Stimulated activated naive CD8-positive, alpha-beta T cell treated with anti-CD3 and anti-CD28 coated beads, Interleukin-15, amount 100 ng/mL, for 72 hours (primary cell): Measurements from ENCODE around the gene SKIL.

Experiments
- ATAC-seq: fragments of 150-1000 bp; cut with Tn5 transposase; 2 replicates; pipeline ENCODE4 v1.10.0; 2021; ENCODE audit warnings: mild to moderate bottlenecking, moderate library complexity
- DNase-seq, 2 donors: peaks; one replicate each; pipeline ENCODE4 v3.0.0; 2021 to 2022
- H3K27ac Mint-ChIP-seq, 2 donors: one replicate each; pipeline ENCODE4 v1.8.0; 2022; ENCODE audit warnings: mild to moderate bottlenecking in 2 of 2, mixed read lengths in 2 of 2, moderate library complexity in 2 of 2
- H3K27me3 Mint-ChIP-seq: one replicate; pipeline ENCODE4 v1.8.0; 2022; ENCODE audit warnings: mixed read lengths
- H3K4me1 Mint-ChIP-seq: one replicate; pipeline ENCODE4 v1.8.0; 2022; ENCODE audit warnings: mild to moderate bottlenecking, mixed read lengths
- H3K4me3 Mint-ChIP-seq, 2 donors: one replicate each; pipeline ENCODE4 v1.8.0; 2022; ENCODE audit warnings: mild to moderate bottlenecking in 2 of 2, mixed read lengths in 2 of 2, moderate library complexity in 1 of 2
- H3K9me3 Mint-ChIP-seq, 2 donors: one replicate each; pipeline ENCODE4 v1.8.0; 2022; ENCODE audit warnings: mixed read lengths in 2 of 2

The SKIL gene

GRCh38 chr3:170417090-170417489 lies 59.6 kb downstream of the SKIL start:
- H3K9me3 Mint-ChIP-seq = no peaks in the 10 kb centered on the region
- ATAC-seq (no peak), DNase-seq (no peak)
- no peak overlapping the region for H3K4me3 Mint-ChIP-seq
- H3K4me1 Mint-ChIP-seq = peaks cover 31% of the 10 kb centered on the region
- H3K27ac Mint-ChIP-seq = no peak overlapping the region
- H3K27me3 Mint-ChIP-seq = peaks cover 50% of the 10 kb centered on the region

- ATAC-seq (peak; percentile 19), DNase-seq (no peak)
- Mint-ChIP-seq H3K27ac (no peak within 1 kb of the TSS), H3K4me1 (peaks cover 31% of the 10 kb centered on the region), H3K27me3 (peaks cover 51% of the 10 kb centered on the region), H3K4me3 (peak within 1 kb of the TSS; percentile 77 to 94), H3K9me3 (no peaks in the 10 kb centered on the region)
Measured at GRCh38 chr3:170418422-170419398, 61.2 kb downstream of the SKIL start, which contains the start of gene CLDN11. Gene CLDN11 (plus strand): TSS chr3:170418868. CDS start chr3:170419067, 199 bp downstream.

DNA sequence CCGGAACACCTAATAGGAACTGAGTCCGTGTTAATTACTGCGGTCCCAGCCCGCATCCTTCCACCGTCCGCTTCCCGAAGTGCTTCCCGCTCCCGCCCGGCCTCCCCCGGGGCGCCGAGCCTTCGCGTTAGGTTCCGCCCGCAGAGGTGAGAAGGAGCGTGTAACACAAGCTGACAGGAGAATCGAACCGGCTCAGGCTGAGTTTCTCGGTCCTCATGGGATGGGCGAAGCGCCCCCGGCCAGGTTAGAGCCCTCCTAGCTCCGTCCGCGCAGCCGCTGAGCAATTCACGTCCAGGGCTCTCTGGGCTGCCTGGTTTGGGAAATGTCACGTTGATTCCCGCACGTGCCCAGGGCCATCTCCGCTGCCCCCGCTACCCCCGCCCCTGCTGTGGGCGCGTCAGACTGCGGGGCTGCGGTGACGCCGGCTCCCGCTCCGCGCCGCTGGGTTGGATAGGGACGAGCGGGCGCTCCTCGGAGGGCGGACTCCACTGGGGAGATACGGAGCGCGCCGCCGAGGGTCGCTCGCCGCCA lies 62.1 kb downstream of the SKIL start:
- peaks cover 25% of the 10 kb centered on the region for H3K4me1 Mint-ChIP-seq
- DNase-seq (no peak), ATAC-seq (no peak)
- H3K27ac Mint-ChIP-seq = no peak overlapping the region
- H3K4me3 Mint-ChIP-seq = peak overlapping the region; percentile 11 to 70
- H3K27me3 Mint-ChIP-seq = peaks cover 54% of the 10 kb centered on the region
- no peaks in the 10 kb centered on the region for H3K9me3 Mint-ChIP-seq

- Mint-ChIP-seq H3K4me3 (peak overlapping the region in 1 of 2 donors; percentile 47), H3K27ac (no peak overlapping the region), H3K27me3 (peaks cover 61% of the 10 kb centered on the region), H3K4me1 (peaks cover 25% of the 10 kb centered on the region), H3K9me3 (no peaks in the 10 kb centered on the region)
- DNase-seq = no peak
- ATAC-seq = no peak
Measured at GRCh38 chr3:170420307-170420821, 62.8 kb downstream of the SKIL start.

DNA sequence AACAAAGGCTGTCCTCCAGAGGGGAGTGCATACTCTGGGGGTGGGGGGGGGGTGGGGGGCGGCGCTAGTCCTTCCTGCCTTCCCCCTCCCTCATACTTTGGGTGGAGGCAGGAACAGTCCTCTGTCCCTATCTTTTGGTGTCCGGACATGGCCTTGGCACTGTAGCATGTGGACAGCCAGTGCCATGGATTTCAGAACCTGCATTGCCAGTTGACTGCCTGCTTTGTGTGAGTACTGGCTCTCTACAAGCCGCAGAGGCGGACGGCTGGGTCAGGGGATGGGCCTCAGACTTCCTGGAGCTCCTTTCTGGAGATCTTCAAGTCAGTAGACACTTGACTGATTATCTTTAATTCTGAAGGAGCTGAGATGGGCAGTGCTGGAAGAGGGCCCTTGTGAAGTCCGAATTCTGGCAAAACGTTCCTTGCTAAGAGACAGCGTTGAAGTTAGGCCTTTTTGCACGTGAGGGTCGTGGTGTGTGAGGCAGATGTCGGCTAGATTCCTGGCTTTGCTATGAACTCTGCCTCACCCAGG lies 63.7 kb downstream of the SKIL start:
- ATAC-seq = no peak
- no peak for DNase-seq
- Mint-ChIP-seq H3K4me3 (no peak overlapping the region), H3K9me3 (no peaks in the 10 kb centered on the region), H3K4me1 (peaks cover 25% of the 10 kb centered on the region), H3K27me3 (peaks cover 69% of the 10 kb centered on the region), H3K27ac (no peak overlapping the region)

- no peak for DNase-seq
- Mint-ChIP-seq H3K4me3 (no peak overlapping the region), H3K27ac (no peak overlapping the region), H3K9me3 (no peaks in the 10 kb centered on the region), H3K27me3 (peaks cover 72% of the 10 kb centered on the region), H3K4me1 (peaks cover 25% of the 10 kb centered on the region)
- no peak for ATAC-seq
Measured at GRCh38 chr3:170421758-170422157, 64.2 kb downstream of the SKIL start.

GRCh38 chr3:170423001-170423615 lies 65.6 kb downstream of the SKIL start:
- H3K27me3 Mint-ChIP-seq = peaks cover 62% of the 10 kb centered on the region
- no peaks in the 10 kb centered on the region for H3K9me3 Mint-ChIP-seq
- H3K27ac Mint-ChIP-seq = no peak overlapping the region
- H3K4me1 Mint-ChIP-seq = peaks cover 24% of the 10 kb centered on the region
- H3K4me3 Mint-ChIP-seq = no peak overlapping the region
- DNase-seq = no peak
- ATAC-seq = no peak

DNA sequence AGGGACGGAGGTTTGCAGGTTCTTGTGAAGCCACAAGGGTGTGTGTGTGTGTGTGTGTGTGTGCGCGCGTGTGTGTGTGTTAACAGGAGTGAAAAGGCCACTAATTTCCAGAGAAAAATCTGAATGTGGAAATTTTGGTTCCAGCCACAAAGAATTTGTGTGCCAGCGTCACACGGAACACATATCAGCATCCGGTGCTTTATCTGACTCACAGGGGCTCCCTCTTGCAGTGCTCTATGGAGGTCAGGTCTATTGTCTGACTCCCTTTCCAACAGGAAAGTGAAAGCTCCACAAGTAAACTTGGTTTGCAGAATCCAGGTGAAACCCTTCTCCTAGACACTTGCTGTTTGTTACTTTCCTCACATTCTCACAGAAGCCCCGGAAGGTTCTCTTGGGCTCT lies 67.4 kb downstream of the SKIL start:
- ATAC-seq (no peak), DNase-seq (no peak)
- Mint-ChIP-seq H3K27me3 (peaks cover 44% of the 10 kb centered on the region), H3K4me1 (peaks cover 27% of the 10 kb centered on the region), H3K27ac (no peak overlapping the region), H3K4me3 (no peak overlapping the region), H3K9me3 (no peaks in the 10 kb centered on the region)

- no peak for ATAC-seq
- no peak for DNase-seq
- Mint-ChIP-seq H3K4me3 (no peak overlapping the region), H3K4me1 (peaks cover 20% of the 10 kb centered on the region), H3K9me3 (no peaks in the 10 kb centered on the region), H3K27ac (no peak overlapping the region), H3K27me3 (peaks cover 36% of the 10 kb centered on the region)
Measured at GRCh38 chr3:170425491-170426239, 68.2 kb downstream of the SKIL start.

DNA sequence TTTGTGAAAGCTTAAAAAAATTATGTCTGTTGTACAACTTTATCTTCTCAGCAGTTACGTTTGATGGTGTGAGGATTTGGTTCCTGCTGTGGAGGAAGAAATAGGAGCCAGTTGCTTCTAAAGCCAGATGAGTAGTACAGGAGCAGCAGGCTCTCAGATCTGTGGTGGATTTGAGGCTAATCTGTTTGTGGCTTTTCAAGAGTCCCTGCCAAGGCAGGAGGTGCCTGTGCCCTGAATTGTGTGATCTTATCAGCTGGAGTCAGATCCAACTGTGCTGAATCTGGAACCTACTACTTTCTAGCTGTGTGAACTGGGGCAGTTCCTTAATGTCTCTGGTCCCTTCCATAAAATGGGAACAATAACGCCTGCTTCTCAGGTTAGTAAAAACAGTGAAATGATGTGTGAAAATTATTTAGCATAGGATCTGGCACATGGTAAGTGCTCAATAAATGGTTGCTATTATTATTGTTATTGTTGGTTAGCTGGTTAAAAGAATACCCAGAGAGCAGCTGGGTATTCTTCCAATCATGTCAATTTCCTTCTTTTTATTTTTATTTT lies 68.8 kb downstream of the SKIL start:
- Mint-ChIP-seq H3K27ac (no peak overlapping the region), H3K4me3 (no peak overlapping the region), H3K27me3 (peaks cover 30% of the 10 kb centered on the region), H3K4me1 (peaks cover 18% of the 10 kb centered on the region), H3K9me3 (no peaks in the 10 kb centered on the region)
- ATAC-seq = no peak
- DNase-seq = no peak

- ATAC-seq (no peak), DNase-seq (no peak)
- H3K9me3 Mint-ChIP-seq = no peaks in the 10 kb centered on the region
- H3K27ac Mint-ChIP-seq = no peak overlapping the region
- H3K4me3 Mint-ChIP-seq = no peak overlapping the region
- H3K4me1 Mint-ChIP-seq = peaks cover 18% of the 10 kb centered on the region
- peaks cover 21% of the 10 kb centered on the region for H3K27me3 Mint-ChIP-seq
Measured at GRCh38 chr3:170428095-170428494, 70.6 kb downstream of the SKIL start.

- Mint-ChIP-seq H3K9me3 (no peaks in the 10 kb centered on the region), H3K27me3 (peaks cover 21% of the 10 kb centered on the region), H3K4me1 (peaks cover 18% of the 10 kb centered on the region), H3K27ac (no peak overlapping the region), H3K4me3 (no peak overlapping the region)
- no peak for DNase-seq
- no peak for ATAC-seq
Measured at GRCh38 chr3:170429050-170429449, 71.5 kb downstream of the SKIL start.

DNA sequence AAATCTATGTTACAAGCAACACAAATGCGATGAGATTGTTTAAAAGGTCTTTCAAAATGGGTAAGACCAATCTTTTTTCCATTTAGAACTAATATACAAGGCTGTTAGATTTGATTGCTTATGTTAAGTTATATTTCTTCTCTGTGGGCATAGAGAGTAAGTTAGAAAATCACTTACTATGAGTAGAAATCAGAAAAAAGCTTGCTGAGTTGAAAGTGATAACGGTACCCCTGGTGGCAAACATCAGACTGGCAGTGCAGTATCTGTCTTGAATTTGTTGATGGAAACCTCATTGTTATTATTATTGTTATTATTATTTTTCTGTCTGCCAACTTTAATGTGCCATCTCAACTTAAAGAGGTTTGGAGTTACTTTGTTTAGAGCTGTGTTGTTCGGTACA lies 73.5 kb downstream of the SKIL start:
- H3K9me3 Mint-ChIP-seq = no peaks in the 10 kb centered on the region
- no peak overlapping the region for H3K4me3 Mint-ChIP-seq
- DNase-seq (no peak), ATAC-seq (no peak)
- peaks cover 18% of the 10 kb centered on the region for H3K4me1 Mint-ChIP-seq
- no peak overlapping the region for H3K27ac Mint-ChIP-seq
- peaks cover 4% of the 10 kb centered on the region for H3K27me3 Mint-ChIP-seq

DNA sequence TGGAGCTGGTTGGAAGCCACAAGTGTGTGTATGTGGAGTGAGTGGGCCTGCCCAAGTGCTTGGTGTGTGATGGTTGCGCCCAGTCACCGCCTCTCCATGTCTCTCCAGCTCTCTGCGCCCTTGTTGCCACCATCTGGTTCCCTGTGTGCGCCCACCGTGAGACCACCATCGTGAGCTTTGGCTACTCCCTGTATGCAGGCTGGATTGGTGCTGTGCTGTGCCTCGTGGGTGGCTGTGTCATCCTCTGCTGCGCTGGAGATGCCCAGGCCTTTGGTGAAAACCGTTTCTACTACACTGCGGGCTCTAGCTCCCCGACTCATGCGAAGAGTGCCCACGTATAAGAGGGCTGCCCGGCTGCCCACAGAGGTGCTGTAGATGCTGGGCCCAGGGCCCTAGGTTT lies 74.9 kb downstream of the SKIL start:
- H3K27ac Mint-ChIP-seq = no peak overlapping the region
- peaks cover 30% of the 10 kb centered on the region for H3K4me1 Mint-ChIP-seq
- no peak overlapping the region for H3K4me3 Mint-ChIP-seq
- H3K9me3 Mint-ChIP-seq = no peaks in the 10 kb centered on the region
- DNase-seq (no peak), ATAC-seq (no peak)
- peaks cover 12% of the 10 kb centered on the region for H3K27me3 Mint-ChIP-seq

DNA sequence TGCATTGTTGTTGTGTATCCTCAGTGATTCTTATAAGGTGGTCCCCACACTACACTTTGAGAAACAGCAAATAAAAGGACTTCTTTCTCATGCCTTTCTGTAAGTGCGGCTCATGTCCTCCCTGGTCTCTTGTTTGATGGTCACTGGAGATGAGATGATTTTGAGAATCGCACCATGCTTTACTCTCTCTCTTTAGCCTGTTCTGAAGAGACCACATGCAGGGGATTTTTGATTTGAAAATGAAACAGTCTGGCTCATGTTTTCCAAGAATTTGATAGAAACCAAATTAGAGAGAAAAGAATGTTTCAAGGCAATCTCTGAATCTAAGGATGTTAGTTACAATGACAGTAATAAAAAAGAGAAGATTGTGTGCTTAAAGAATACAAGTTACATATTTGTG lies 79.2 kb downstream of the SKIL start:
- ATAC-seq (no peak), DNase-seq (no peak)
- H3K27me3 Mint-ChIP-seq = peaks cover 44% of the 10 kb centered on the region
- H3K4me3 Mint-ChIP-seq = no peak overlapping the region
- H3K27ac Mint-ChIP-seq = no peak overlapping the region
- no peaks in the 10 kb centered on the region for H3K9me3 Mint-ChIP-seq
- H3K4me1 Mint-ChIP-seq = peaks cover 31% of the 10 kb centered on the region
